GM20000 (cell line): ENCODE results near the gene TOP1.

Source experiments
- DNase-seq: peaks from one replicate; pipeline ENCODE4 v3.0.0; 2012; ENCODE audit warnings: low spot score
- TF ChIP-seq, protein P1 (sequence below): IDR thresholded peaks from 2 replicates; pipeline ENCODE4 v1.5.1; 2012; ENCODE audit warnings: mild to moderate bottlenecking, control low read depth; ENCODE audit errors: extremely low read depth, missing control alignments

The TOP1 gene

DNA sequence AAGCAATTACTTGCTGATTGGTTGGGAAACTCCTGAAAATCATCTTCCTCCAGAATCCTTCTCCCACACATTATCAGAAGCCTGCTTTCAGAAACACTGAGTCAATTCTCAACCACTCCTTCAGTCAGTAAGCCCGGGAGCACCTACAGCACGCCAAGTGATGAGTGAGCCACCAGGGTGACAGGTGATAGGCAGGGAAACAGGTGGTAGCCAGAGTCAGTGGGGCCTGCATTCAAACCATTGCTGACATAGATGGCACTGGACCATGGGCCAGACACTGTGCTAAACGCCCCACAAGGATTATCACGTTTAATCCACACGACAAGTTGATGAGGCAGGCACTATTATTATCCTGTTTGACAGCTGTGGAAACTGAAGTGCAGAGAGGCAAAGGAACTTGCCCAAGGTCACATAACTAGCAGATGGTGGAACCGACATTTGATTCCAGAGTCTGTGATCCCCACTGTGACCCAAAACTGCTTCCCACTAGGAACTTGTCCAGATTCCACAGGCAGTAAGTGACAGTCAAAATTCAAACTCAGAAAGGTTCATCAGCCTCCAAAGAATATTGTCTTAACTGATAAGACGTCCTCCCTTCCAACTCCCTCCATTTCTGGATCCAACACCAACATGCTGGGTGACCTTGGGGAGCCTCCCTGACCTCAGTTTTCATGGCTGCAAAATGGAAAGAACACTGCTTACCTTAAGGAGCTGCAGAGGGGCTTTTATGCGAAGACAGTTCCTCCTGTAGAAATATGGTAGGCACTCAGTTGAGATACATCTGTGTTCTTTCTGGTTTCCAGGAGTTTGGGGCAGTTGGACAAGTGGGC is 23.9 kb upstream of the TOP1 start:
- TF ChIP-seq, protein P1, sequence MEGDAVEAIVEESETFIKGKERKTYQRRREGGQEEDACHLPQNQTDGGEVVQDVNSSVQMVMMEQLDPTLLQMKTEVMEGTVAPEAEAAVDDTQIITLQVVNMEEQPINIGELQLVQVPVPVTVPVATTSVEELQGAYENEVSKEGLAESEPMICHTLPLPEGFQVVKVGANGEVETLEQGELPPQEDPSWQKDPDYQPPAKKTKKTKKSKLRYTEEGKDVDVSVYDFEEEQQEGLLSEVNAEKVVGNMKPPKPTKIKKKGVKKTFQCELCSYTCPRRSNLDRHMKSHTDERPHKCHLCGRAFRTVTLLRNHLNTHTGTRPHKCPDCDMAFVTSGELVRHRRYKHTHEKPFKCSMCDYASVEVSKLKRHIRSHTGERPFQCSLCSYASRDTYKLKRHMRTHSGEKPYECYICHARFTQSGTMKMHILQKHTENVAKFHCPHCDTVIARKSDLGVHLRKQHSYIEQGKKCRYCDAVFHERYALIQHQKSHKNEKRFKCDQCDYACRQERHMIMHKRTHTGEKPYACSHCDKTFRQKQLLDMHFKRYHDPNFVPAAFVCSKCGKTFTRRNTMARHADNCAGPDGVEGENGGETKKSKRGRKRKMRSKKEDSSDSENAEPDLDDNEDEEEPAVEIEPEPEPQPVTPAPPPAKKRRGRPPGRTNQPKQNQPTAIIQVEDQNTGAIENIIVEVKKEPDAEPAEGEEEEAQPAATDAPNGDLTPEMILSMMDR: no peak
- DNase-seq: no peak

DNA sequence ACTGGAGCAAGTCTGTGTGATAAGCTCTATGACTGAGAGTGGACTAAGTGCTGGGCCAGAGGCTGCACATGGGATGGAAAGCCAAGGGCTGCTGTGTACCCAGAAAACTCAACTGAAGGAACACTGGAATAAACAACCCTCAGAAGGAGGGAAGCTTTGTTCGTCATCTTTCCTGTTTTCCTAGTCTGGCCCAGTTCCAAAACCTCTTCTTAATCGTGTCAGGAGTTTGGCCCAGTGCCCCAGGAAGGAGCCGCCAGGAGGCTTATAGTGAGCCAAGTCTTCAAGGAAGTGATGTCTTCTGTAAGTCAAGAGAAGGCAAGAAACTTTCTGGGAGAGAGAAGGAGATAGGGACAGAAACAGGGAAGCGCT is 23.3 kb upstream of the TOP1 start:
- DNase-seq: no peak
- TF ChIP-seq, protein P1: no peak

DNA sequence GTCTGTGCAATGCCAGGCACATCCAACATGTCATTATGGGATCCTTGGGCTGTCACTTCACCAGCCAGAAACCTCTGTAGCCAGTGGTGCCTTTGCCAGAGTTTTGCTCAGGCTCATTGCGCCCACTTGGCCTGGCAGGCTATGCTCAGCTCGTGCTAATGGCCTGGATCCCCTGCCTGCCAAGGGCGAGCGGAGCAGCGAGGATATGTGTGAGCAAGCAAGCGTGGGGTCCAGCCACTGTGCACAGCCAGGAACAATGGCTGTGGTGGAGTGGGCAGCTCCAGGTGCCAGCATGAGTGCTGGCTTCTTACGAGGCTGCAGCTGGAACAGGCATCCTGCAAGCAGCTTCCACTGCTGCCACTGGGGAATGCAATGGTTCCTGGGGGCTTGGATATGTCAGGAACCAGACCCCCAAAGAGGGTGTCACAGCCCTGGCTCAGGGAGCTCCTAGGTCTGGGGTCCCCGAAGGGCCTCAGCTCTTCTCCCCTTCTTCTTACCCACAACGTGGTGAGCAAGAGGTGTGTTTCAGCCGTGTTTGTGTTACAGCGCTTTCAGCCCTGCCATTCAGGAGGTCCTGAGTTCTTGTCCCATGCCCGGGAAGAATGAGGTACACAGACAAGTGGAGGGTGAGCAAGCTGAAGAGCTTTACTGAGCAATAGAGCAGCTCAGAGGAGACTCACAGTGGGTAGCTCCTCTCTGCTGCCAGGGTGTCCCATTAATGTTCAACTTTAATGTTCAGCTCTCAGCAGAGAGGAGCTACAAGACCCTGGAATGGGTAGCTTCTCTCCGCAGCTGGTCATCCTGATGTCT is 22.3 kb upstream of the TOP1 start:
- DNase-seq: no peak

DNA sequence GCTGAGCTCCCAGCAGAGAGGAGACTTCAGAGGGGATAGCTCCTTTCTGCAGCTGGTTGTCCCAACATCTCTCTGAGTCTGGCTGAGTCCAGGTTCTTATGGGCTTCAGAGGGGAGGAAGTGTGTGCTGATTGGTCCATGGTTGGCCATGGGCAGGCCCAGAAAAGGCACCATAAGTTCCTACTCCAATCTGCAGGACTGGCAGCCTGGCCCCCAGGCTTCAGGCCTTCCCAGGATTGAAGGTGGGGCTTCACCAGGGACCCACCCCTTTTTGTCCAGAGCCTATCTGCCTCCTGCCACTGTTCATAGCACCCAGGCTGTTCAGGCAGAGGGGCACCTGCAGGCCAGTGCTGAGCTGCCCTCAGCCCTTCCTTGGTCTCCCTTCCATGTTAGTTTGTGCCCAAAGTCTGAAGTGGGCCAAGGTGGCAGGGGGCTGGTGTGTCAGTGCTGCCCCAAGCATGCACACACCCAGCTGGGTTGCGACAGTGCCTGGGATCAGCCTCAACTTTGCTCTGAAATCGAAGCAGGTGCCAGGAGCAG is 21.6 kb upstream of the TOP1 start:
- no peak for DNase-seq

More for the DNA sequence above, 22.3 kb upstream of the TOP1 start:
- TF ChIP-seq, protein P1: no peak

DNA sequence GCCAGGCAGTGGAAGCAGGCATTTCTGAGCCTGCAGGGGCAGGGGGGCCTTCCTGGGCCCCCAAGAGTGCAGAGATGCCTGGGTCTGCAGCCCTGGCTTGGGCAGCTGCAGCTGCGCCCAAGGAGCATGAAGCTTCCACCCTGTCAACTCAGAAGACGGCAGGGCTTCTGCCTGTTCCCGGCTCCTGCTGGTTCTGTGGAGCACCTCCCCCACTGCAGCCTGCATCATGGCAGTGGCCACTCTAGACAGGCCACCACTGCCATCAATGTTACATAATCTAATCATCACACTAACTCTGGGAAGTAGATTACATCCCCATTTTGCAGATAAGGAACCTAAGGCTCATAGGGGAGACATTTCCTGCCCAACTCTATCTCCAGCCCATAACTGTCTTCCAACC is 21.1 kb upstream of the TOP1 start:
- no peak for DNase-seq
- TF ChIP-seq, protein P1: no peak

More for the DNA sequence above, 21.6 kb upstream of the TOP1 start:
- TF ChIP-seq, protein P1: no peak

DNA sequence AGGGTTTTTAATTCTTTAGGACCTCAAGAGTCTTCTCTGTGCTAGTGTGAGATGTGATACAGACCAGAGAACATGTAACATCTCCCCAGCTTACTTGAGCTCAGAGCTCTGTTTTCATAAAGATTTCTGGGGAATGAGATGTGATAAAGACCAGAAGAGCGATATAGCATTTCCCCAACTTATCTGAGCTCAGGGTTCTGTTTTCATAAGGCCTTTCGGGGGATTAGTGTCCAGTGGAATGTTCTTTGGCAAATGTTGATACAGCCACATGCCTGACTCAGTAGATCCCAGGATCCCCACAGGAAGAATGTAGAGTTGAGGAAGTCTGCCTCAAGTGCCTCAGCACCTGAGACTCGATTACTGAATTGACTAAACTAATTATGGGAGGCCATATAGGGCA is 18.7 kb upstream of the TOP1 start:
- TF ChIP-seq, protein P1: no peak
- no peak for DNase-seq
